Measurements from ENCODE around the gene S100A8. TPM values are rescaled to one million over a fixed set of nuclear protein-coding genes. Genes with fewer than 3 reads are reported as not detected.

S100A8 gene
- polyA plus RNA-seq, 3 donors from 2014 or later: 20.3 to 43.5 (median 40.3) TPM

DNA sequence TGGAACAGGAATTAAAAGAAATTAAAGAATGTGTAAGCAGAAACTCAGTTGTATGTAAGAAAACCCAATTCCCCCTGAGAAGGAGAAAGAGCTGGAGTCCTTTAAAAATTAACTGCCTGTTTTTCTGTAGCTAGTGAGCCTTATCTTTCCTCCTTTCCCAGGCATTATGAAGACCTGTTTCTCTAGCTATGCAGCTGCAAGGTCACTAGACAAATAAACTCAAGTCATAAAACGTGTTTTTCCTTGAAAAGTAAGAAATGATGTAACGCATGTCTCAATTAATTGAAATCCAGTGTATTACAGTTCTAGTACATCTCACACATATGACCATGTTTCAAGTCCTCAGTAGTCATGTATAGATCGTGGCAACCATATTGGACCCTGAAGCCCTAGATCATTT is 20.7 kb downstream of the S100A8 start:
- Mint-ChIP-seq H3K27ac (no peak overlapping the region), H3K36me3 (no peaks in the 10 kb centered on the region), H3K9me3 (no peaks in the 10 kb centered on the region), H3K27me3 (ENCODE audit: low read depth in 3 of 3) (peaks cover 0 to 8% (median 1%) of the 10 kb centered on the region in 3 donors), H3K4me1 (no peaks in the 10 kb centered on the region), H3K4me3 (no peak overlapping the region)
- DNase-seq: no peak

DNA sequence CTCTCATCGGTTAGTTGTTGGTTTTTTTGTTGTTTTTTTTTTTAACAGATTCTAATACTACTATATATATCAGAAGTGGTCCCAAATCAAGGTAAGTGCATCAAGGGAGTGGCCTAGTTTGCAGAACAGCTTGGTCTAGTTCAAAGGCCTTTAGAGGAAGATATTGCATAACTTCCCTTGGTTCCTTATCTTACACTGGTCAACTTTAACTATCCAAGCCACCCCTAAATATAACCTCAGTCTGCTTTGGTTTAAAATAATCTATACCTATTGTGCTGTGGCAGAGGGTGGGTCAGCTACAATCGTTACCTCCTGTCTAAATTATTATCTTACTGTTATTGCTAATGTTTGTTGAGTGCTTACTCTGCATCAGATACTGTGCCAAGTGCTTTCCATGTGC is 22.4 kb downstream of the S100A8 start:
- no peaks in the 10 kb centered on the region for H3K4me1 Mint-ChIP-seq
- no peak overlapping the region for H3K27ac Mint-ChIP-seq
- no peak overlapping the region for H3K4me3 Mint-ChIP-seq
- DNase-seq: no peak
- H3K9me3 Mint-ChIP-seq: no peaks in the 10 kb centered on the region
- H3K27me3 Mint-ChIP-seq (ENCODE audit: low read depth in 3 of 3): peaks cover 2 to 10% (median 4%) of the 10 kb centered on the region in 3 donors
- no peaks in the 10 kb centered on the region for H3K36me3 Mint-ChIP-seq

DNA sequence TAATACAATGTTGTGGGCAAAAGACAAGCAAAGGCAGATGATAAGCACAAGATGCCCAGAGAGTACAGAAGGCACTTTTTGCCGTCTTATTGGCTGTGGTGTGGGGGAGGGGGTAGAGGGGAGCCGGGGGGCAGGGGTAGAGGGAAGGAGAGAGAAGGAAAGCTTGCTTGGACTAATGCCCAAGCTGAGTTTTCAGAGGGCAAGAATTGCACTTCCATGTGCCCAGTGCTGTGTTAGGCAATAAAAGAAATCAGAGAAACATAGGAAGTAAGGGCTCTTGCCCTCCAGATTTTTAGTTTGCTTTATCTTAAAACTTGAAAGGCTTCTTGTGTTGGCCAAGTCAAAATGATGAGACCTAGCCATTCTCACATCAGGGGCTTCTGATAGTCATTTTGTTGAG is 23.8 kb downstream of the S100A8 start:
- Mint-ChIP-seq H3K36me3 (peaks cover 0 to 3% (median 0%) of the 10 kb centered on the region in 3 donors), H3K9me3 (no peaks in the 10 kb centered on the region), H3K4me3 (no peak overlapping the region), H3K27me3 (ENCODE audit: low read depth in 3 of 3) (peaks cover 4 to 10% (median 4%) of the 10 kb centered on the region in 3 donors), H3K27ac (no peak overlapping the region), H3K4me1 (no peaks in the 10 kb centered on the region)
- no peak for DNase-seq

DNA sequence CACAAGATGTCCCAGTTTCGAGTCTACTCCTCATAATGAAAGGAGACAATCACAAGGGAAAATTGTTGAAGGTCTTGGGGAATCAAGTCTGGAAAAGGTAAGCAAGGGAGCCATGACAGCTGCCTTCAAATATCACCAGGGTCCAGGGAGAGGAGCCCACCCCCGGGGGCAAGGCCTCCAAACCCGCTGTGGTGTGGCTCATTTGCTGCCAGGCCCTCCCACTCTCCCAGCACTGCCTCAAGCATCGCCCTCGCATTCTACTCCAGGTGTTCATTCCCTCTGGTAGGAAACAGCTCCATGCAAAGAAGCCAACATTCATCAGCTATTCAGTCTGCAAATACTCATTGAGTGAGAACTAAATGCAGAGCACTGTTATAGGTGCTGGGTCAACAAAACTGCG is 24.6 kb downstream of the S100A8 start:
- H3K9me3 Mint-ChIP-seq: no peaks in the 10 kb centered on the region

DNA sequence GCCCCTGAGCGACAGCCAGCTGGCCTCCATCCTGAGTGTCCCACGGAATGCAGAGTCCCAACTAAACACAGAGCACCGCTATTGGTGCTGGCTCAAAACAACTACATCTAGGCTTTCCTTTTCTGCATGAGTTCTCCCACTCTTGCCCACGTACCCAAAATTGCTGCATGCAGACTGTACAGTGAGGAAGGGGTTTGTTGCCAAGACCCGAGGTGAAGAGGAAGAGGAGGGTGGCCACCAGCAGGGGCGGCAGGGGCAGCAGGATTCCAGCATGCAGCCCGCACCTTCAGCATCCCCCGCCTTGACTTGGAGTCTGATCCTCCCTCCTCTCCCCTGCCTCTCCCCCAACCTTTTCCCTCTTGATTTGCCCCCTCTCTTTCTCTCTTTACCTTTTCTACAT is 25.2 kb downstream of the S100A8 start:
- DNase-seq: no peak
- Mint-ChIP-seq H3K36me3 (peaks cover 0 to 3% (median 0%) of the 10 kb centered on the region in 3 donors), H3K4me1 (no peaks in the 10 kb centered on the region), H3K4me3 (no peak overlapping the region), H3K9me3 (no peaks in the 10 kb centered on the region), H3K27ac (no peak overlapping the region), H3K27me3 (ENCODE audit: low read depth in 3 of 3) (peaks cover 4 to 10% (median 4%) of the 10 kb centered on the region in 3 donors)

More for the DNA sequence above, 24.6 kb downstream of the S100A8 start:
- DNase-seq: no peak
- H3K4me1 Mint-ChIP-seq: no peaks in the 10 kb centered on the region
- no peak overlapping the region for H3K4me3 Mint-ChIP-seq
- peak overlapping the region in 1 of 6 donors; percentile 4 for H3K27ac Mint-ChIP-seq
- peaks cover 4 to 10% (median 4%) of the 10 kb centered on the region in 3 donors for H3K27me3 Mint-ChIP-seq (ENCODE audit: low read depth in 3 of 3)
- peaks cover 0 to 3% (median 0%) of the 10 kb centered on the region in 3 donors for H3K36me3 Mint-ChIP-seq

DNA sequence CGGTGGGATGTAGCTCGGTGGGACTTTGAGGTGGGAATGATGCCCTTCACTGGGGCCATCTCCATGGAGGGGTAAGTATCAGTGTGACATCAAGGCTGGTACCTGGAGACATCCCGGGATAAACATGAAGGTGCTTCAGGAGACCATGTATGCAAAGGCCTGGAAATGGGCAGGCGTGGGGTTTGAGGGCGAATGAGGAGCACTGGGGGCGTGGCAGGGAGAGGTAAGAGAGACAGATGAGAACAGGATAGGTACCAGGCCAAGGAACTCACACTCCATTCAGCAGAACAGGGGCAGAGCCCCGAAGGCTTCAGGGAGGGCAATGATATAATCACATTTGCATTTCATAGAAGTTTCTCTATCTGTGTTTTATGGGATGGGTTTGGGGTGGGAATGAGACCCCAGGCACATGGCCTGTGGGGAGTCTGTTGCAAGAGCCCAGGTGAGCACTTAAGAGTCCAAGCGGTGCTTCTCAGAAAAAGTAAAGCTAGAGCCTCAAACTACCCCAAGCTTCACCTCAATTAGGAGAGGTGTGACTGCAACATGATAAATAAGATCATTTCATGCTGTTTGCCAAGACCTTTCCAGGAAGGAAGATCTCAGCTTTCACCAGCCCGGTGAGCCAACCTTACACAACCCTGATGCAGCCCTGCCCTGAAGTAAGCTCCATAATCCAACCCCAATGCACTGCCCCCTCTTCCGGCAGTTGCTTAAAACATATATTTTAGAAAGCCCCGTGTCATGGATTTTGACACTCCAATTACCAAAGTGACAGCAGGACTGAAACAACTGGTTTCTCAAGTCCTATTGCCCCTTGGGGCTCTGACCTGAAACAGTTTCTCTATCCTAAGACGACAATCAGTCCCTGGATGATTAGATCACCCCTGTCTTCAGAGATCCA is 25.9 kb downstream of the S100A8 start:
- Mint-ChIP-seq H3K4me3 (no peak overlapping the region), H3K4me1 (no peaks in the 10 kb centered on the region), H3K9me3 (no peaks in the 10 kb centered on the region), H3K36me3 (peaks cover 0 to 3% (median 0%) of the 10 kb centered on the region in 3 donors), H3K27ac (no peak overlapping the region), H3K27me3 (ENCODE audit: low read depth in 3 of 3) (peaks cover 4 to 9% (median 4%) of the 10 kb centered on the region in 3 donors)
- no peak for DNase-seq

DNA sequence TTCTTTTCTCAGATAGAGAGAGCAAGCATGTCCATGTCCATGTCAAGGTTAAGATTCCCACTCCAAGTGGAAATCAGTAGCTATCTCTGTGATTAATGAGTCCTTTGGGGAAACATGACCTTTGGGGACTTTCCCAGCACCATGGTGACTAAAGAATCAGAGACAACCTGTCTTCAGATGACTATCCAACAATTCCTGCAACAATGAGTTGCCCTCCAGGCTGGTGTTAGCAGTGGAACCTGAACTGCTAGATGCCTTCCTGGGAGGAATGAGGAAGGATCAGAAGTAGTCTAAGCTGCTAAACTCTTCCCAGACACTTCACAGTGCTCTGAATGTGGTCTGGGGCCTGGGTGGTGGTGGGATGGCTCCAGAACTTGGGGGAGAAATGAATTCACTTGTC is 26.7 kb downstream of the S100A8 start:
- Mint-ChIP-seq H3K4me3 (no peak overlapping the region), H3K27me3 (ENCODE audit: low read depth in 3 of 3) (peaks cover 2 to 9% (median 4%) of the 10 kb centered on the region in 3 donors), H3K36me3 (peaks cover 0 to 3% (median 0%) of the 10 kb centered on the region in 3 donors), H3K27ac (no peak overlapping the region), H3K4me1 (no peaks in the 10 kb centered on the region), H3K9me3 (no peaks in the 10 kb centered on the region)
- no peak for DNase-seq

DNA sequence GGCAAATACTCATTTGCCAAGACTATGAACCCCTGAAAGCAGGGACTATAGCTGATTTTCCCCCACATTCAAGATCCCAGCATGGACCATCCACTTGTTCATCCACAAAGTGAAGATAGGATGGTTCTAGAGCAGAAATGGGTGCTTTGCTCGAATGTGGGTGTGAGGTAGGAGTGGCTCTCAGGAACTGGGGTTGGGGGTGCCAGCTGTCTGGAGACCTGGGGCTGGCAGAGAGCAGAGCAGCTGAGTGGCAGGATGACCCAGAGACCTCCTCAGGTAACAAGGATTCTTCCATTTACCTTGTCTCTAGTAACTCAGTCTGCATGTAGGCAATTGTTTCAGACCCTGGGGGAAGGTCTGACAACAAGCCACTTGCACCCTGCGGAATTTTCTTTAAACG is 27.2 kb downstream of the S100A8 start:
- DNase-seq: no peak
- H3K9me3 Mint-ChIP-seq: no peaks in the 10 kb centered on the region
- H3K27me3 Mint-ChIP-seq (ENCODE audit: low read depth in 3 of 3): peaks cover 2 to 9% (median 4%) of the 10 kb centered on the region in 3 donors
- H3K4me1 Mint-ChIP-seq: no peaks in the 10 kb centered on the region
- H3K4me3 Mint-ChIP-seq: no peak overlapping the region
- H3K36me3 Mint-ChIP-seq: peaks cover 0 to 3% (median 0%) of the 10 kb centered on the region in 3 donors
- H3K27ac Mint-ChIP-seq: no peak overlapping the region

DNA sequence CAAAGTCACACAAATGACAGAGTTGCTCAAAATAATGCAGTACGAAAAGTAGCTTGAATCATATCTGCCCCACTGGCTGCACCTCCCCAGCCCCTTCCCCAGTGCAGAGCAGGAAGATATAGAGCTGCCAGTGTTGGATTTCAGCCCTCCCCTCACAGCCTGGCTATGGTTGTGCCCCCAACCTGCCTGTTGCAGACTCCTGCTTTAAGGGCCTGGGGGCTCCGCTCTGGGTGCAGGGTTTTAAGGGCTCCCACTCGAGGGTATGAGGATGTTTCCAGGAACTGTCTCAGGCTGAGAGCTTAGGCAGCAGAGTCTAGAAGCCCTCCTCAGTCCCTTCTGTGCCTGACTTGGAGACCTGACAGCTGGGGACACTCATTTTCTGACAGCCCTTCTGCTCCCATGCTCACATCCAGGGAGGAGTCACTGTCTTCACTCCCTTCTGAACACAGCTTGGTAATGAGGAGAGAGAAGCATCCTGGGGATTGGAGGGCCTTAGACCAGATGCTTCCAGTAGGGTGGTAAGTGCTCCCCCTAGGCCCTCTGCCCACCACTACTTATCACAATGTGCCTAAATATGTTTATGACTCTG is 28.6 kb downstream of the S100A8 start:
- H3K4me1 Mint-ChIP-seq: peaks cover 0 to 4% of the 10 kb centered on the region in 2 donors
- no peak overlapping the region for H3K27ac Mint-ChIP-seq
- no peak overlapping the region for H3K4me3 Mint-ChIP-seq
- peaks cover 0 to 3% (median 0%) of the 10 kb centered on the region in 3 donors for H3K36me3 Mint-ChIP-seq
- DNase-seq: no peak
- H3K27me3 Mint-ChIP-seq (ENCODE audit: low read depth in 3 of 3): peaks cover 2 to 9% (median 4%) of the 10 kb centered on the region in 3 donors
- no peaks in the 10 kb centered on the region for H3K9me3 Mint-ChIP-seq

DNA sequence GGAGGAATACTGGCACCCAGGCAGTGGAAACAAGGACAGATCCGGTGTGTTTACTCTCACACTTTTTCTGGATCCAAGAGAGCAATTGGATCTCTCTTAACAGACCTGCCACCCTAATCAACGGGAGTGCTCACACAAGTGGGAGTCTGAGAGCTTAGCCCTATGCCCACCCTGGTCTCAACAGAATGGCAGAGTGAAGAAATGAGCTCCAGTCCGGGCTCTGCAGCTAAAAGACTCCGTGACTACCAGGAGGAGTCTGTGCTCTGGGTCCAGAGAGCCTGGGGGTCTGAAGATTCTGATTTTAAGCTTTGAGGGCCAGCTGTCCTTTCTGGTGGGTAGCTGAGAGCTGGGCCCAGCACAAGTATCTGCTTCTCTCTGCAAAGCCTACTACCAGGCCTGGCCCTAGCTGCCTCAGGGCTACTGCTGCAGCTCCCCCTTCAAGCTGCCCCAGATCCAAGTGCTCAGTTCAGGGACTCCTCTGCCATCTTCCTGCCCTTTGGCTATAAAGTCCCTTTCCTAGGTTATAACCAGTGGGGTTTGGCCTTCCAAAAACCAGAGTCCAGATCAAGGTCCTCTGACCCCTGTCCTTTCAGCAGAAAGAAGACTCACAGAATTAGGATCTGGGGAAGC is 29.3 kb downstream of the S100A8 start:
- Mint-ChIP-seq H3K36me3 (peaks cover 0 to 3% (median 0%) of the 10 kb centered on the region in 3 donors), H3K4me1 (peaks cover 0 to 4% of the 10 kb centered on the region in 2 donors), H3K4me3 (no peak overlapping the region), H3K9me3 (no peaks in the 10 kb centered on the region), H3K27ac (no peak overlapping the region), H3K27me3 (ENCODE audit: low read depth in 3 of 3) (peaks cover 2 to 10% (median 4%) of the 10 kb centered on the region in 3 donors)
- DNase-seq: no peak

DNA sequence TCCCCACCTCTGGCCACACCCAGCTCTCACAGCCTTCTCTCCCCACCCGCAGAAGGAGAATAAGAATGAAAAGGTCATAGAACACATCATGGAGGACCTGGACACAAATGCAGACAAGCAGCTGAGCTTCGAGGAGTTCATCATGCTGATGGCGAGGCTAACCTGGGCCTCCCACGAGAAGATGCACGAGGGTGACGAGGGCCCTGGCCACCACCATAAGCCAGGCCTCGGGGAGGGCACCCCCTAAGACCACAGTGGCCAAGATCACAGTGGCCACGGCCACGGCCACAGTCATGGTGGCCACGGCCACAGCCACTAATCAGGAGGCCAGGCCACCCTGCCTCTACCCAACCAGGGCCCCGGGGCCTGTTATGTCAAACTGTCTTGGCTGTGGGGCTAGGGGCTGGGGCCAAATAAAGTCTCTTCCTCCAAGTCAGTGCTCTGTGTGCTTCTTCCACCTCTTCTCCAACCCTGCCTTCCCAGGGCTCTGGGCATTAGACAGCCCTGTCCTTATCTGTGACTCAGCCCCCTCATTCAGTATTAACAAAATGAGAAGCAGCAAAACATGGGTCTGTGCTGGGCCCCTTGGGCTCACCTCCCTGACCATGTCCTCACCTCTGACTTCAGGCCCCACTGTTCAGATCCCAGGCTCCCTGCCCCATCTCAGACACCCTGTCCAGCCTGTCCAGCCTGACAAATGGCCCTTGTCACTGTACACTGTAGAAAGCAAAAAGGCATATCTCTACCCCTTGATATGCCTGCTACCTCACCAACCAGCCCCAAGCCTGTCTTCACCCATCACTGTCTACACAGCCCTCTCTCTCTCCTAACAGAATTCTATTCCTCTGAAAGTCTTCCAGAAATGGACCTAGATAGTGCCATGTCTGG is 30.0 kb downstream of the S100A8 start:
- H3K4me1 Mint-ChIP-seq: peaks cover 0 to 4% of the 10 kb centered on the region in 2 donors
- peaks cover 0 to 3% (median 0%) of the 10 kb centered on the region in 3 donors for H3K36me3 Mint-ChIP-seq
- H3K4me3 Mint-ChIP-seq: no peak overlapping the region
- peaks cover 2 to 9% (median 4%) of the 10 kb centered on the region in 3 donors for H3K27me3 Mint-ChIP-seq (ENCODE audit: low read depth in 3 of 3)
- no peak overlapping the region for H3K27ac Mint-ChIP-seq
- no peak for DNase-seq
- no peaks in the 10 kb centered on the region for H3K9me3 Mint-ChIP-seq

DNA sequence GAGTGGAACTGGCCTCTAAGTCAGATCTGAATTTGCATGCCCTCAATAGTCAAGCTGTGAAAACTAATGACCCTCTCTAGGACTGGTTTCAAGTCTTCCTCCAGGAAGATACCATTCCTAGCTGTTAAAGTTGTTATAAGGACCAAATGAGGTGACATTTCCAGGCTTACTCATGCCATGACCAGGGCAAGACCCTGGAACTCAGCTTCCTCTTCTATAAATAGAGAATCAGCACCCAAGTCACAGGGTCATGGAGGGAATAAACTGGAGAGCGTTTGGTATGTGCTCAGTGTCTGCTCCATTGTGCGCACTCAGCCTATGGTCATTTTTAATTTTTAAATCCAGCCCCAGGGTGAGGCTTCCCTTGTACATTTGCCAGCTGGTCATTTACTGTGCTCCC is 30.7 kb downstream of the S100A8 start:
- no peak for DNase-seq
- peaks cover 0 to 4% of the 10 kb centered on the region in 2 donors for H3K4me1 Mint-ChIP-seq
- no peak overlapping the region for H3K4me3 Mint-ChIP-seq
- H3K9me3 Mint-ChIP-seq: no peaks in the 10 kb centered on the region
- no peak overlapping the region for H3K27ac Mint-ChIP-seq
- peaks cover 0 to 3% (median 0%) of the 10 kb centered on the region in 3 donors for H3K36me3 Mint-ChIP-seq
- peaks cover 2 to 9% (median 4%) of the 10 kb centered on the region in 3 donors for H3K27me3 Mint-ChIP-seq (ENCODE audit: low read depth in 3 of 3)

DNA sequence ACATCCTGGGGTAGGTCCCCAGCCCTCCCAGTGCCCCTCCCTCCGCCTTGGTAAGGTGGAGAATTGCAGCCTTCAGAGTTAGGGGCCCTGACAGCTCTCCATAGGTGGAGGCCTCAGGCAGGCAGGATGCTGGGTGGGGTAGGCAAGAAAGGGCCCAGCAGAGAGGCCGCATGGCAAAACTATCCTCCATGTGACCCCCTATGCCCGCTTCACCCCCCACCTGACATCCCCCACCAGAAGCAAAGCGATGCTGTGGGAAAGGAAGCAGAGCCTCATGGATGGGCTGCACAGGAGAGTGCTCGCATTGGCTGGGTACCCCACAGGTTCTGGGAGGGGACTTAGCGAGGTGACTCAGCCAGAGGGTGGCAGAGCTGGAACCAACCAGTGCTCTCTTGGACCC is 31.6 kb downstream of the S100A8 start:
- Mint-ChIP-seq H3K27me3 (ENCODE audit: low read depth in 3 of 3) (peaks cover 0 to 8% (median 2%) of the 10 kb centered on the region in 3 donors), H3K9me3 (no peaks in the 10 kb centered on the region), H3K27ac (no peak overlapping the region), H3K4me1 (peaks cover 0 to 4% of the 10 kb centered on the region in 2 donors), H3K4me3 (no peak overlapping the region), H3K36me3 (peaks cover 0 to 3% (median 0%) of the 10 kb centered on the region in 3 donors)
- no peak for DNase-seq
